T47D (cell line): ENCODE data around the gene SCAANT1.
A peak's percentile ranks its signal among the peaks of the same experiment; 100 is the strongest.

ENCODE experiments used
- DNase-seq, 2 experiments: peaks; one replicate each; pipeline versions ENCODE4 v3.0.0 to v3.0.0-alpha.2; 2011 to 2012; ENCODE audit warnings: low read depth in 1 of 2, low spot score in 1 of 2
- JUND ChIP-seq: IDR thresholded peaks from 2 replicates; pipeline ENCODE4 v1.6.1; 2012; ENCODE audit warnings: low read depth
- in situ Hi-C: cut with HindIII; loops from 2 replicates; pipeline ENCODE4 v1.10.0; 2016; ENCODE audit warnings: low sequenced_read_pairs, low pct_unique_long_range_greater_than_20kb

Gene SCAANT1

DNA sequence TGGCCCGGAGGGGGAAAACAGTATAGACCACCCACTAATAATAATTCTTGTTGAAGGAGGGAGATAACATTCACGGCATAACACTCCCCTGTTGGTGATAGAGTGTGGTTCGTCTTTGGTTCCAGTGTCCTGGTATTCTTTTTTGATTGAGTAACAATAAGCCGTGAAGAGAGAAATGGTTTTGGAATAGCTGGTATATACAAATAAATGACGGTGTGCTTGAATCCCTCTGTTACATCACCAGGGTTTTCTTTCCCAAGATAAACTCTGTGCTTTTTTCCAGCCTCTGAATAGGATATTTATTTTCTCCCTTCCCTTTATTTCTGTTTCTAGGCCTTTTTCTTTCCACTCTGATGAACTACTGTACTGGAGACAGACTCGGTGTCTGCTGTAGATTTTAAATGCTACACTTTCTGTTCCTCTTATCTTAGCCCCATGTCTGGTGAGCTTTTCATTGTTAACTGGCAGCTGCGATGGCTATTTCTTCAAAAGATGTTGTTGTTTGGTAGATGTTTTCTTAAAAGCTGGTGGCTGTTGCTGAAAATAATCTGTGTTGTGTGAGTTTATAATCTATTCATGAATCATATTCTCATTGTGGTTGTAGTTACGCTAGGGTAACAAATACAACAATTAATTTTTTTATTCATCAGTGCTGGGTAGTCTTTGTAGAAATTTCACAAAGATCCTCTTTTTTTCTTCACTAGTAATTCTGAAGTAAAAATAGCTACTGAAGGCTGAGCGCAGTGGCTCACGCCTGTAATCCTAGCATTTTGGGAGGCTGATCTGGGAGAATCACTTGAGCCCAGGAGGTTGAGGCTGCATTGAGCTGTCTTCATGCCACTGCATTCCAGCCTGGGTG is 15.5 kb upstream of the SCAANT1 start:
- DNase-seq, result no peak
- no peak for TF ChIP-seq JUND
- in situ Hi-C loops, result no loop called here

DNA sequence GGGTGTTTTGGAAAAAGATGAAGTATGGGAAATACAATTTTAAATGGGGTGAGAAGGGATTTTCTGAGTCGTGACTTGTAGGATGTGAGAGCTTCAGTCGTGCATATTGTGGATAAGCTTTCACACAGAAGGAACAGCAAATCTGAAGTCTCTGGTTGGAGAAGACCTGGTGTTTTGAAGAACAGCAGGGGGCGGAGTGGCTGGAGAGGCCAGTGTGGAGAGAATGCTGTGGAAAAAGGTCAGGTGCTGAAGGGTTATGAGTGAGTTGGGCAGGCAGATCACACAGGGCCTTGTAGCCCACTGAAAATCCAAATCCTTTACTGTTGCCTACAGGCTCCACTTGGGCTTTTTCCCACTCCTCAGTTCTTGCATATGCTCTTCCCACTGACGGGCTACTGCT is 14.1 kb upstream of the SCAANT1 start:
- in situ Hi-C loops, result no loop called here
- no peak for DNase-seq
- TF ChIP-seq JUND, result no peak

DNA sequence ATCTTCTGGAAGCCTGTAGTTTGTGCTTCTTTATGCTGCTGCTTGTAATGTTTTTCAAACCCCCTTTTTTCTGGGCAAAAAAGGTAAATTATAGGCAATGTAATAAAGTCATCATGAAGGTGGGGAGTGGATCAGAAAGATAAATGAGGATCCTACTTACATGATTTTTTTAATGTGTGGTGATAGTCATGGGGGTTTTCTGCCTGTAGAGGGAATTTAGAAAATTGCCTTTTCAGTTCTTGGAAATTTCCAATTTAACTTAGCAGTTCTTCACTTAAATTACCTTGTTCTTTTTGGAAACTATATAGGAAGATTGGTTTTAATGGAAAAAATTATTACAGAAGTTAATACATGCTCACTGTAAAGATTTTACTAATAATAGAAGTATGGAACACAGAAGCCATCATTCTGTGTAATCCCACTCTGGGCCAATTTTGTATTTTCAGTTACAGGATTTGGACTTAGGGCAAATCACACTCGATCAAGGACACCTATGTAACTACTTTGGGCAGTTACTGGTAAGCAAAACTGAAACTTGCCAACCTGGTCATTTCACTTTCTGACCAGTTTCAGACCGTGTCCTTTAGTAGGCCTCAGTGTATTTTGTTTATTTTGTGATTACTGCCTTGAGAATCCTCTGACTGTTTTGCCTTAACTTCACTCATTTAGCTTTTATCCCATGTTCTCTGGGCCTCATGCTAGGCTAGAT is 10.5 kb upstream of the SCAANT1 start:
- peak in 1 of 2 experiments; percentile 29 for DNase-seq
- in situ Hi-C loops, result no loop called here
- no peak for TF ChIP-seq JUND

DNA sequence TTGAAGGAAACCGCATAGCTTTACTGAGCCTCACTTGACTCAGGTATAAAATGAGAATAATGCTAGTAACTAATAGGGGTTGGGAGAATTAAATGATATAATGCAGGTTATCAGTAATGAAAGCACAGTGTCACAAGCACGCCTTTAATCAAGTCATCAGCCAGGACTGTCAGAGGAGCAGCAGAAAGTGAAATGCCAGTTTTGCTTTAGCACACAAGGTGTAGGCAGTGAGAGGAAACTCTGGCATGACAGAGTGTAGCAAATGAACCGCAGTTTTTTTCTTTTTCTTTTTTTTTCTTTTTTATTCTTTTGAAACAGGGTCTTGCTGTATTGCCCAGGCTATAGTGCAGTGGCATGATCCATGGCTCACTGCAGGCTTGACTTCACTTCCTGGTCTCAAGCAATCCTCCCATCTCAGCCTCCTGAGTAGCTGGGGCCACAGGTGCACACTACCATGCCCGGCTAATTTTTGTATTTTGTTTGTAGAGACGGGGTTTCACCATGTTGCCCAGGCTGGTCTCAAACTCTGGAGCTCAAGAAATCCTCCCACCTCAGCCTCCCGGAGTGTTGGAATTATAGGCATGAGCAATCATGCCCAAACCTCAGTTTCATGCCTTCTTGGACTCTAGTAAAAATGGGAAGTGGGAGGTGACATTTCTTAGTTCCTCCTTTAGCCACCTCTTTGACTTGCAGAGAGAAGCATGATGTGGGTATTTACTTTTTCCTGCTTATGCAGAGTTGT is 9.7 kb upstream of the SCAANT1 start:
- no peak for TF ChIP-seq JUND
- no peak for DNase-seq
- in situ Hi-C loops, result no loop called here

DNA sequence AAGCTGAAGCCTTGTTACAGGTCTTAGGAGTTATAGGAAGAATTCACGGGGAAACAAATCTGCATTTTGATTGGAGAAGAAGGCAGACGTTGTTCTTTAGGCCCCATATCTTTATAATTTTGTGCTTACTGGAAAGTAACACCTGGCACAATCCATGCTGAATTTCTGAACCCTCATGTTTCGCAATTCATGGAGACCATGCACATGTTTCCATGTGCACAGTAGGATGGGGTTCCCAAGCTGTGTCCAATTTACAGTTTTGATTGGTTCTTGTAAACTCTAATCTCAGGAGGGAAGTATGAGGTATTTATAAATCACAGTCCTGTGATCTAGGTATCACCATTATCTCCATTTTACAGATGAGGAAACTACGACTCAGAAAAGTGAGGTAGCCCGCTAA is 7.8 kb upstream of the SCAANT1 start:
- no peak for DNase-seq
- in situ Hi-C loops, result no loop called here
- no peak for TF ChIP-seq JUND

DNA sequence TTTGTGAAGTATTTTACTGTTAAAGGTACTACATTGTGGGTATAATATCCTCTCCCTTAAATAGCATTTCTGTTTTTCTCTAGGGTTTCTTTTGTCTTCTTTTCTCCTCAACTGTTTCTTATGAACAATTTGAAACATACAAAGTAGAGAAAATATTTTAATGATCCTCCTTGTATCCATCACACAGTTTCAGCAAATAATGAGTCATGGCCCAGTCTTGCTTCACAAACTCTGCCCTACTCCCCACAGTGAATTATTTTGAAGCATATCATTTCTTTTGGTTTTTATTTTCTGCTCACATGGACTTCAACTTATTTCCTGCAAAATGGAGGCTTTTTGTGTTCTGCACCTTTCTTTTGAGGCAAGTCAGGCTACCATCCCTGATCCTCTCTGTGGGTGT is 6.1 kb upstream of the SCAANT1 start:
- TF ChIP-seq JUND, result no peak
- in situ Hi-C loops, result no loop called here

DNA sequence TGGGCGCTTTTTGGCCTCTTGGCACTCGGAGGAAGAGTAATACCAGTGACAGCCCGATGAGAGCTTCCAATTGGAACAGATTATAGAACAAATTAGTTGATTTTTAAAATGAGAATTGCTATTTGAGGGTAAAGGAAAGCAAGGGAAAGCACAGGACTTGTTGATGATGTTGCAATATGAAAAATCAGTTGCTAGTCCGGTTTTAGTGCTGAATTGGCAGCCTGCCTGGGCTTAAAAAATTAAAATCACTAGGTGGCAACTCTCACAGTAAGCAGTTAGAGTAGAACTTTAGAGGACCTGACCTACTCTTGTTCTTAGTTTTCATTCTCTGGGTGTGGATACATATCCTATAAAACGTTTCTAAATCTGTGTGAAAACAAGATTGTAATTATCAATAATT is 2.1 kb upstream of the SCAANT1 start:
- in situ Hi-C loops, result no loop called here

More for the DNA sequence above, 6.1 kb upstream of the SCAANT1 start:
- DNase-seq, result no peak

DNA sequence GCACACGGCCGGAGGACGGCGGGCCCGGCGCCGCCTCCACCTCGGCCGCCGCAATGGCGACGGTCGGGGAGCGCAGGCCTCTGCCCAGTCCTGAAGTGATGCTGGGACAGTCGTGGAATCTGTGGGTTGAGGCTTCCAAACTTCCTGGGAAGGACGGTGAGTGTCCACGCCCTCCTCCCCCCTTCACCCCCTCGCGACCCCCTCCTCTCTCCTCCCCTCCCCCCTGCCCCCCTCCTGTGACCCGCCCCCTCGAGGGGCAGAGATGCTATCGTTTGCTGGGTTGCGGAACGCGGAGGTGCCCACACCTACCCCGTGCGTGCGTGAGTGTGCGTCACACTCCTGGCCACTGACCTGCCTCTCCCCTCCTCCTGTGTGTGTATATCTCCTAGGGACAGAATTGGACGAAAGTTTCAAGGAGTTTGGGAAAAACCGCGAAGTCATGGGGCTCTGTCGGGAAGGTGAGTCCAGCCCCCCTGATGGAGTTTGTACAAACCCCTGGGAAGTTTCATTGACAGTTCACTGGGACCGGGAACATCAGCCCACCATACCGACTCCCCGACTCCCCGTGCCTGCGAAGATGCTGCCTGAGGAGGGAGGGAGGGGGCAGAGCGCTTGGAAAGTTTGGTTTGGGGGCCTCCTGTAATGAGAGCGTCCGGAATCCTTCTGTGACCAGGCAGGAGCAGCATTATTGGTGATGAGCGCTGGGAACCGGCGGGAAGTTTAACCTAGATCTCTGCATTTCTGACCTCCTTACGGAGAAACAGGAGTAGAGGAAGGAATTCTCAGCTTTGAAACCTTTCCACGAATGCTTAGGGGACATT is 795 bp upstream of the SCAANT1 start:
- DNase-seq, result peak; percentile 51 to 54
- in situ Hi-C loops, result no loop called here
- TF ChIP-seq JUND, result no peak

More for the DNA sequence above, 2.1 kb upstream of the SCAANT1 start:
- TF ChIP-seq JUND, result no peak
- DNase-seq, result peak; percentile 33 to 75

DNA sequence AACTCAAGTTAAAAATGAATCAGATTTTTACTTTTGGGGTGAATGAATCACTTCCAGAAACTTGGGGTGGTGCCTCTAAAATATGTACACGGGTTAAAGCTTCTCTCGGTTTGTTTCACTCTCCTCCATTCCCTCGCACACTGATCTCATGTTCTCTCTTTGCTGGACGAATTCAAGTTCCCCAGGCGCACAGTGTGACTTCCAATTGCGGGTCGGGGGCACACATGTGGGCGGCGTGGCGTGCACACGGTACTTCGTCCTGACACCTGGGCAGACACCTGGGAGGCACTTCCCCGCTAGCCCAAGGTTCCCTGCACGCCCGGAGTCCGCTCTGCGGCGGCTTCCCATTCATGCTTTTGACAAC is 692 bp downstream of the SCAANT1 start:
- no peak for TF ChIP-seq JUND
- DNase-seq, result no peak
- in situ Hi-C loops, result no loop called here

DNA sequence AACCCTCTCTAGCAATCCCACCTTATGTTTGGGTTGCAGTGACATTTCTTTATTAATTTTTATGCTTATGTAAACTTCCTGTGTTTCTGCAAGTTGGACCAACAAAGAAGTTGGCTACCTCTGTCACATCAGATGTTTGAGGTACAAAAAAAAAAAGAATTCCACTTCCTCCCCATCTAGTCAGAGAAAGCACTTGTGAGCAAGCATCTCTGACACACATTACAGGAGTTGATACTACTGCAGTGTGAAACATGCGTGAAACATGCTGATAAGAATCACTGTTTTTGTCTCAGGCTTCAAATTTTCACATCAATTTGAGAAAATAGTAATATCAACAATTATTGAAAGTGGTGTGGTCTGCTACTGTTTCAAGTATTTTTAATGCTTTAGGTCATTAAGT is 1.3 kb downstream of the SCAANT1 start:
- DNase-seq, result no peak
- no peak for TF ChIP-seq JUND
- in situ Hi-C loops, result no loop called here

DNA sequence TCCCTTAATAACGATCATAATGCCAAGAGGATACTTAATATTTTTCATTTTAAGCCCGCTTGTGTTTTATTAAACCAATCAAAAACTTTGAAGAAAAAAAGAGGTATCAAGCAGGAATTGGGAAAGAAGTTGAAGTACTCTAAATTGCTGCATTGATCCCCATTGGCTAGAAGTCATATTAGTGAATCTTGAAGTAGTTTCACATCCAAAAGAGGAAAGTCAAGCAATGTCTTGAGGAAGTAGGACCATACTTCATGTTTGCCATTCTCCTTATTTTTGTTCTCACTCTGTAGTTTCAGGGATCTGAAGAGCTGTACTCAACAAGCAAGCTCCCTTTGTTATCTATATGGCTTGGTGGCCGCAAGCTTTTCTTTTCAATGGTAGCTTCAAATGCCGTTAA is 2.2 kb downstream of the SCAANT1 start:
- DNase-seq, result no peak
- TF ChIP-seq JUND, result no peak
- in situ Hi-C loops, result no loop called here

DNA sequence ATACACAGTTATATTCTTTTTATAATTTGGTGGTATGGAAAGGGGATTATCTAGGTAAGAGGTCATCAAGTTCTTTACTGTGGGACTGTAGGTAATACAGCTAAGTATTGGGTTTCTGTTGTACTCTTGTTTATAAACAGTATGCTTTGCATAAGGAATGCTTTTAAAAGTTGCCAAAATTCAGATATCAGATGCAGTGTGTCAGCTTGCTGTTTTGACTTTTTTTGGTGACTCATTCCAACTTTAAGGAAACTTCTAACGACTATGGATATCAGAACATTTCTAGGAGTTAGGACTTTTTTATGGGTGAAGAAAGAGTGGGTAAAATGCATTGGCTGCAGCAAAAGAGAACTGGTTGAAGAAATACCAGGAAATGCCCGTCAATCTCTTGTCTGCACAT is 2.8 kb downstream of the SCAANT1 start:
- in situ Hi-C loops, result no loop called here
- TF ChIP-seq JUND, result no peak
- DNase-seq, result no peak

DNA sequence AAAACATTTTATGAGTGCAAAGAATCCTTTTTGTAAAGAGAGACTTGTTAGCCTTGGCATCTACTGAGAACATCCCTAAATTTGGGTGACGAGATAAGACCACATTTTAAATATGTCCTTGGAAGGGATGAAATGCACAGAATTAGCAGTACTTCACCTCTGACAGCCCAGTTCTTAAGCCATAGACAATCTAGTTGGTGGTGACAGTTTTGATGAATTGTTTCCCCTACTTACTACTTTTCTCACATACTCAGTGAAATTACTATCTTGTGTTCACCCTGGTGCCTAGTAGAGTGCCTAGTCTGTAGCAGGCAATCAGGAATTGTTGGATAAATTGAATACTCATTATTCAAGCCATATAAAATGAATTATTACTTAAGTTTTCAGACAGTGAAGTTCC is 3.4 kb downstream of the SCAANT1 start:
- no peak for TF ChIP-seq JUND
- DNase-seq, result no peak
- in situ Hi-C loops, result no loop called here
